DMS 273 (cell line): ENCODE data around the gene CSE1L.
"Not testable (repeated sequence)": the region's sequence is repeated elsewhere in the genome, so short reads cannot be mapped to it uniquely, and the experiment has no call there.

Experiments
- DNase-seq: peaks from one replicate; lab custom pipeline; 2025; ENCODE audit not compliant: unreplicated experiment; lab: John Stamatoyannopoulos, UW

Gene CSE1L

DNA sequence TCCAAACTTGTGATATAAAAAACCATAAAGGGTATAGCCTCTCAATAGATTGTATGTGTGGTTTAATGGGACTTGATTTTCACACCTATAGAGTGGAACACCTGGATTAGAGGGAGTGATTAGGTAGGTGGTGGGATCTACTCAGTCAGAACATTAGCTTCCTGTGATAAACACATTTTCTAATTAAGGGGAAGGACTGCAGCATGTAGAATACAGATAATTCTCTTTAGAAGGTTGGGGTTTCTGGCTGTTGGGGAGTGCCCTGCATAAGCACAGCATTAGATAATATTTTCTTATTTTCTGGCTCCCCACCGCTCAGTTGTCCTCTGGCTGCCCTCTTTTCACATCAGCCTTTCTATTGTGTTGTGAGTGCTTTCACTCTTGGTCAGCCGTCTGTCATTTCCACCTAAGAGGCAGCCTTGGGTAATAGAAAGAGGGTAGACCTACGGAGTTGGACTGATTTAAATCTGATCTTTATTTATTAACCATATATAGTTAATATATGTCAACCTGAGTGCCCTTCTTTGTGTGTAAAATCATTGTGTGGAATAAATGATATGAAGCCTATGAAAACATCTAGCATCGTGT is 8.0 kb downstream of the CSE1L start:
- no peak for DNase-seq

DNA sequence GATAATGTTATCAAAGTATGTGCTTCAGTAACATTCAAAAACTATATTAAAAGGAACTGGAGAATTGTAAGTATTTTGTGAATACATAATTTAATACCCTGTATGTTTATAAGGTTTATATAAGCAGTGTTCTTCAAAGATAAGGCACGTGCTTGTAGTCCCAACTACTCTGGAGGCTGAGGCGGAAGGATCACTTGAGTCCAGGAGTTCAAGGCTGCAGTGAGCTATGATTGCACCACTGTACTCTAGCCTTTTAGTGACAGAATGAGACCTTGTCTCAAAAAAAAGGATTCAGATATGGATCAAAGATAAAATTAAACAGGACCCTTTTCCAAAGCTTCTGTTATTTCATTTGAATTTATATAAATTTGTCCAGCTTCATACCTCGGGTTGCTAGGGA is 17.2 kb downstream of the CSE1L start:
- DNase-seq = no peak

DNA sequence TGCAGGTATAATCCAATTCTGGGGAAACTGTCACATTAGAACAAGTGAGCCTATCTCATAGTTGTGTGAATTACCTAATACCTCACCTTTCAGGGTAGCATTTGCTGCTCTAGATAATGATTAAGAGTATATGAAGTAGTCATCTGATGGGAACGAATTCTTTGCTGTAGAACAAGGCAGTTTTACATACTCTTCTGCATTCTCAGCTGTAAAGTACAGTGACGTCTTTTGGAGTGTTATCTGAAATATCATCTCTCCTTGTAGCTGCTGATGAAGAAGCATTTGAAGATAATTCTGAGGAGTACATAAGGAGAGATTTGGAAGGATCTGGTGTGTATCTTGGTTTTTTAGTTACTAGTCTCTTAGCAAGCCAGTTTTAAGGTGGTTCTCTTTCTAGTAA is 28.4 kb downstream of the CSE1L start:
- DNase-seq = no peak

DNA sequence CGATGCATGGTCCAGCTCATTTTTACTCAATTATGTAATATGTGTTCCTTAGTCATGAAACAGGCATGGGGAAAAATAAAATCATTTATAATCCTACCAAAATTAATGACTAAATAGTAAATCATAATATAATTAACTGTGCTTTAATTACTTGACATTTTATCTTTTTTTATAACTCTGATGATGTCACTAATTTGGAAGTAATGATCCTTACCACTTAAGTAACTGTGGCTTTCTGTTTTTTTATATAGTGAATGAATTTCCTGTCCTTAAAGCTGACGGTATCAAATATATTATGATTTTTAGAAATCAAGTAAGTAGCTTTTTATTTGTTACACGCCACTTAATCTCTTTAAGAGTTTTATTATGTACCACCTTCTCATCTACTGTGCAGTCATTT is 32.2 kb downstream of the CSE1L start:
- DNase-seq = no peak

DNA sequence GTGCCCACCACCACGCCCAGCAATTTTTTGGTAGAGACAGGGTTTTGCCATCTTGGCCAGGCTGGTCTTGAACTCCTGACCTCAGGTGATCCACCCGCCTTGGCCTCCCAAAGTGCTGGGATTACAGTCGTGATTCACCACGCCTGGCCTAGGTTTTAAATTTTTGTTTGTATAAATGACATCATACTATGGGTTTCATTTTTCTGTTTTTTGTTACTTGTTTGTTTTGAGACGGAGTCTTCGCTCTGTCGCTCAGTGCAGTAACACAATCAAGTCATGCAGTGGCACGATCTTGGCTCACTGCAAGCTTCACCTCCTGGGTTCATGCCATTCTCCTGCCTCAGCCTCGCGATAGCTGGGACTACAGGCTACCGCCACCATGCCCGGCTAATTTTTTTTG is 36.2 kb downstream of the CSE1L start:
- DNase-seq = not testable (repeated sequence)

DNA sequence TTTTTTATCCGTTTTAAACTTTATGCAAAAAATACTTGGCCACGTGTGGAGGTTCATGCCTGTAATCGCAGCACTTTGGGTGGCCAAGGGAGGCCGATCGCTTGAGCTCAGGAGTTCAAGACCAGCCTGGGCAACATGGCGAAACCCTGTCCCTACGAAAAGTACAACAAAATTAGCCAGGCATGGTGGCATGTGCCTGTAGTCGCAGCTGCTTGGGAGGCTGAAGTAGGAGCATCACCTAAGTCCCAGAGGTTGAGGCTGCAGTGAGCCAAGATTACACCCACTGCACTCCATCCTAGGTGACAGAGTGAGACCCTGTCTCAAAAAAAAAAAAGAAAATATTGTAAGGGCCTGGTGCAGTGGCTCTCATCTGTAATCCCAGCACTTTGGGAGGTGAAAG is 45.0 kb downstream of the CSE1L start:
- no peak for DNase-seq

DNA sequence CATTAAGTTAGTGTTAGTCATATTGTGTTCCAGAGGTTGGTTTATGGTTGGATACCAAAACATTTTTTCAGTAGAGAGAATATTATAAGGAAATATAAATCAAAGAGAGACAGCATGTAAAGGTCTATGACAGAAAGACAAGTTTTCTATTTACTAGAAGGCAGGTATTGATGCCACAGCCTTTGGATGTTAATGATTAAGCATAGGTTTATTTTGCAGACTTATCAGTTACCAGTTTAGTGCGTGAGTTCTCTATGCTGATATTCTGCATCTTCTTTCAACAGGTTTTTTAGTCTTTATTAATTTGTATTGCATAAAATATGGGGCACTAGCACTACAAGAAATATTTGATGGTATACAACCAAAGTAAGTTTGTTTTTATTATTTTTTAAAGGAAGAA is 45.6 kb downstream of the CSE1L start:
- DNase-seq = no peak

DNA sequence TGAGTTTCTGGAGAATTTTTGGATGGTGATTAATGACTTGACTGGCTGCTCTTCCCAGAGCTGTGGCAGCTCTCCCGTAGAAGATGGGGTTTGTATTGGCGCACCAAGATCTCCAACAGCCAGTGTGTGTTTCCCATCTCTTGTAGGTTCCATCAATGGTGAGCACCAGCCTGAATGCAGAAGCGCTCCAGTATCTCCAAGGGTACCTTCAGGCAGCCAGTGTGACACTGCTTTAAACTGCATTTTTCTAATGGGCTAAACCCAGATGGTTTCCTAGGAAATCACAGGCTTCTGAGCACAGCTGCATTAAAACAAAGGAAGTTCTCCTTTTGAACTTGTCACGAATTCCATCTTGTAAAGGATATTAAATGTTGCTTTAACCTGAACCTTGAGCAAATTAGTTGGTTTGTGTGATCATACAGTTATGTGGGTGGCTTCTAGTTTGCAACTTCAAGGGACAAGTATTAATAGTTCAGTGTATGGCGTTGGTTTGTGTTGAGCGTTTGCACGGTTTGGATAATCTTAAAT is 50.2 kb downstream of the CSE1L start:
- no peak for DNase-seq

DNA sequence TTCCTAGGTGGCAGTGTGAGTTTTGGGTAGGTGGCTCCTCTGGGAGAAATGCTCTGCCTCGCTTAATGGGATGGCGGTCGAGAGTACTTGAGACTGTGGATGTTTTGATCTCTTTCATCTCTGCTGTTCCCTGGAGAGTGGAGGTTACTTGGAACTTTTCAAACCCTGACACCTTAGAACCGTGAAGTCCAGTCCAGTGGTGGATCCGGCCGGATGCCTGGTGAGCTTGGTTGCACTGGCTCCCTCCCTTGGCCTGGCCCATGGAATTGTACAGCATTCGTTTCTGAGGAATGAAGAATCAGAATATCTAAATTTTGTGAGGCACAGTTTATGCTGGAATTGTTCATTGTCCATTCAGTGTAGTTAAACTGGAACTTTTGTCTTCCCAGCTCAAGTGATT is 51.0 kb downstream of the CSE1L start:
- DNase-seq = no peak

DNA sequence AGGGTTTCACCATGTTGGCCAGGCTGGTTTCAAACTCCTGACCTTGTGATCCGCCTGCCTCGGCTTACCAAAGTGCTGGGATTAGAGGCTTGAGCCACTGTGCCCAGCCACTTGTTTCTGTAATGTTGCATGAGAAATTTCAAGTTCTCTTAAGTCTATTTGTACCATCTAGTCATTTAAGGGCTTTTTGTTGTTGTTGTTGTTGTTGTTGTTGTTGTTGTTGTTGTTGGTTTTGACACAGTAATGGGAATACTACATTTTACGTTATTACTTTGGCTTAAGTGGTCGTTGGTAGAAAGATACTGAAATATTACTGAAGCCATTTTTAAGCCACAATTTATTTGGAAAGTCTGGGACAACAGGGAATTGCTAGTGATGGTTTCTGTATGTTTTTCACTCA is 52.0 kb downstream of the CSE1L start:
- DNase-seq = no peak

DNA sequence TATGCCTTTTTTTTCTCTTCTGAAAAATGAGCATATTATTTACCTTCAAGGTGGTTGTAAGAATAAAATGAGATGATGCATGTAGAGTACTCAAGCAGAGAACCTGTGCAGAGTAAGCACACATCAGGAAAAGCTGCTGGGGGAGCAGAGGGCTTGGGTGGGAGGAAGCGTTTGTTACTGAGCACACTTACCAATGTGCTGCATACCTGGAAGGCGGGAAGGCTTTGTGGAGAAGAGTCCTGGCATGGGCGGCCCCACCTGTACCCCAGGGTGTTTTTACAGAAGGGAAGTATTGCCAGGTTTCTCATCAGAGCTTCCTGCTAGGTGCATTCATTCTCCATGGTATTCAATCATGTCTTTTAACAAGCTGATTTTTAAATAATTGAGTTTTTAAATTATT is 52.9 kb downstream of the CSE1L start:
- DNase-seq = no peak

DNA sequence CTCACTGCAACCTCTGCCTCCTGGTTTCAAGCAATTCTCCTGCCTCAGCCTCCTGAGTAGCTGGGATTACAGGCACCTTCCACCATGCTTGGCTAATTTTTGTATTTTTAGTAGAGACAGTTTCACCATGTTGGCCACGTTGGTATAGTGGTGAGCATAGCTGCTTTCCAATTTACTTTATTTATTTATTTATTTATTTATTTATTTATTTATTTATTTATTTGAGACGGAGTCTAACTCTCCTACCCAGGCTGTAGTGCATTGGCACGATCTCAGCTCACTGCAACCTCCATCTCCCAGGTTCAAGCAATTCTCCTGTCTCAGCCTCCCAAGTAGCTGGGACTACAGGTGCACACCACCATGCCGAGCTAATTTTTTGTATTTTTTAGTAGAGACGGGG is 54.2 kb downstream of the CSE1L start:
- DNase-seq = not testable (repeated sequence)

DNA sequence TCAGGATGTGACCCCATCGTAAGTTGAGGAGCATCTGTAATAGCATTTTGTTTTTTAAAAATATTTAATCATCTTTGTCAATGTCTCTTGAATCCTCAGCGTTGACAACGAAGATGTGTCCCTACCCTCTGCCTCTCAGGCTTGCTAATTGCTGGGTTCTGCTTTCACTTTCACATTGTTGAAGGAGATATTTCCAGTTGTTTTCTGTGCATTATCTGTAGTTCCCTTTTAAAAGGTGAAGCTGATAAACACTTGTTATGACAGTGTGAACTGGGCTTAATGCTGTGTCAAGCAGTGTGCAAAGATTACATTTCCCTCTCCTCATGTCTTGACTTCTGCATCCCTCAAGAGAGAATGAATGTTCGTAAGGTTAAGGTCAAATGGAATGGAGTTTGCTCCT is 54.9 kb downstream of the CSE1L start:
- no peak for DNase-seq

DNA sequence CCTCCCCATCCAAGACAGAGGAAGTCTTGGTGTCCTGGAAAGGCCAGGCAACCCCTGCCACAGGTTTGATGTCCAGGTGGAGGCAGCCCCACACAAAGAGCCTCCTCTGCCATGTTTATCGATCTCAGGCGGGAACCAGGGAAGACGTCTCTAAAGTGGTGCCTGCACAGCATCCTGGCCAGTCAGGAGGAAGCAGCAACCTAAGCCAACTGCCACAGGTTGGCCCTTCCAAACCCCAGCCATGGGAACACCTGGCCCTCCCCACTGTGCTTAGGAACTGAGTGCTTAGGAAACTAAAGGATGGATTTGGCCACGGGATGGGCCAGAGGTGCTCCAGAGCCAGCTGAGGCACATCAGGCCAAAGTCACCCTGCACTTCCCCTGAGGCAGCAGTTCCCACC is 56.9 kb downstream of the CSE1L start:
- no peak for DNase-seq

DNA sequence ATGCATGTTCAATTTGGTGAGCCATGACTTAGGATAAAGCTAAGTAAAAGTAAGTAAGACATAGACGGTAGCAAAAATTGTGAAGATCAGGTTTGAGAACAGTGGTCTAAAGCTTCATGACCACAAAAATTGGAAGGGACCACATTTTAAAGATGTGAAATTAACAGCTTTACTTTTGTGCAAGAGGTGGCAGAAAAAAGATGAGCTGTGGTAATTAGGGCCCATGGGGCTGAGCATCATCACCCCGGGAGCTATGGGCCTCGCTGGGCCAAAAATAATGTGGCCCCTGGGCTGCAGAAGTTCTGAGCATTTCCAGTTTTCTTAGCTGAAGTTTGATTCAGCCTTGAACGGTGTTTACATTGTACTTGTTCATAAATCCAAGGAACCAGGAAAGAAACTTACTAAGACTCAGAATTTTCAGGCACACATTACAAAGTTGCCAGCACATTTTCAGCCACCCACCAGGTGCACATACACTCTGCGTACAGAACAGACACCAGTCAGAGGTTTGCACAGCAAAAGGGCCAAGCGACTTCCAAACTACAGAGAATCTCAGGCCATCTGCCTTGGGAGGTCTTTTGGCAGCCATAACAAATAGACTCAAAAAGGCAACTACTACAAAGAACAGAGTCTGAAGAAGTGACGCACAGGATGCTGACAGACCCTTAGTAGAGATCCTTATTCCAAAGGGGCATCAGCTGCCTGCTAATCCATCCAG is 57.7 kb downstream of the CSE1L start:
- peak; percentile 47 for DNase-seq

DNA sequence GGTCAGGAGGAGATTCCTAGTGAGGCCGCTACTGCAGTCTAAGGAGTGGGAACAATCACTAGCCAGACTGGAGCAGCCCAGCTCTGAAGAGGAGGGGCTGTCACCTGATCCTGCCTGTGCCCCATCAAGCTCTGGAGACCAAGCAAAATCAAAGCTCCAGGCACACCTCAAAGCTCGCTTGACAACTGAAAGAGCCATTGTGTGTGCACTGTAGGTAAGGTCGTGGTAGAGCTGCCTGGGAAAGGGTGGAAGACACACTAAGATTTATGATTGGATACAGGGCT is 58.2 kb downstream of the CSE1L start:
- peak; percentile 47 for DNase-seq

DNA sequence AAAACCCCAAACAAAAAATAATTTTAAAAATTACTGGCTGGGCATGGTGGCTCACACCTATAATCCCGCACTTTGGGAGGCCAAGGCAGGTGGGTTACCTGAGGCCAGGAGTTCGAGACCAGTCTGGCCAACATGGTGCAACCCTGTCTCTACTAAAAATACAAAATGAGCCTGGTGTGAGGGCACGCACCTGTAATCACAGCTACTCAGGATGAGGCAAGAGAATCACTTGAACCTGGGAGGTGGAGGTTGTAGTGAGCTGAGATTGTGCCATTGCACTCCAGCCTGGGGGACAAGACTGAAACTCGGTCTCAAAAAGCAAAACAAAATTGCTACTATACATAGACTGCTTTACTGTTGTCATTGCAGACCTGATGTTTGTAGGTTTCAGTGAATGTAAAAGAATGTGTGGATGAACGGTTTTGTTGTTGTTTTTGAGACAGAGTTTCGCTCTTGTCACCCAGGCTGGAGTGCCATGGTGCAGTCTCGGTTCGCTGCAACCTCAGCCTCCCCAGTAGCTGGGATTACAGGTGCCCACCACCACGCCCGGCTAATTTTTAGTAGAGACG is 59.0 kb downstream of the CSE1L start:
- not testable (repeated sequence) for DNase-seq

DNA sequence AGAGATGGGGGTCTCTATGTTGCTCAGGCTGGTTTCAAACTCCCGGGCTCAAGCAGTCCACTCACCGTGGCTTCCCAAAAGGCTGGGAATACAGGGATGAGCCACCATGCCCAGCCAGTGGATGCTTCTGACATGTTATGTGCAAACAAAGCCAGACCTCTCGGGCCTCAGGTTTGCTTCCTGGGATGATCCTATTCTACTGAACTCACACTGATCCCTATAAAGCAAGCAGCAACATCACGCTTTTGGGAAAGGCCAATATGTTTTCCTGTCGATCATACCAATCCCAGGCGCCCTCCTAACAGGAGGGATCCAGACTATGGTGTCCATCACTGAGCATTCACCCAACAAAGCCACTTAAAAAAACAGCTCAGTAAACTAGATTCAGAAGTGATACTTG is 60.2 kb downstream of the CSE1L start:
- no peak for DNase-seq

DNA sequence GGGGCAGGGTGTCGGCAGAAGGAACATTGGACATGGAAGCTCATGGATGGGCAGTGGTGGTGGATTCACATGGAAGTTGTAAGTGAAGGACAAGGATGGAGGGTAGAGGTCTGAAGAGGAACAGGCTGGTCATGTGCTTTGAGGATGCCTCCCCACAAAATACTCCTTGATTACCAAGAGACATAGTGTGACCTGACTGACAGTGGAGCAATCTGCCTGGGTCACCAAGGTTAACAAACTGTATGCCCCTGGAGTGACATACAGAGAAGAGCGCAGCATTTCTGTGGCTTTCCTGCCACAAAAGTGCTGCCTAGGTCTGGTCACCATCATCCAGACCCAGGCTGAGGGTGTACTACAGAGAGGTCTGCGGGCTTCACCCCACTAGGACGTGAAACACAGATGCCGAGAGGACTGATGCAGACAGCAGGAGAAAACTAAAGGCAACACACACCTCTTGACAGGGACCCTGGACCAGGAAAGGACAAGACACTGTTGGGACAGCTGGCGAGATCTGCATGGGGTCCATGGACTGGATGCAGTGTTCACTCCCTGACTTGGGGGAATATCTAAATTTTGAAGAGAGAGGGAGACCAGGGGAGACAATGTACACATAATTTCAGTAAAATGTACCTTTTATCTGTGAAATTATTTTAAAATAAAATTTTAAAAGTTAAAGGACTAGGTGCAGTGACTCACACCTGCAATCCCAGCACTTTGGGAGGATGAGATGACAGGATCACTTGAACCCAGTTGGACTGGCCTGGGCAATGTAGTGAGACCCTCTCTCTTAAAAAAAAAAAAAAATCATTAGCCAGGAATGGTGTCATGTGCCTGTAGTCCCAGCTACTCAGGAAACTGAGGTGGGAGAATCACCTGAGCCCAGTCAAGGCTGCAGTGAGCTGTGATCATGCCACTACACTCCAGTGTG is 64.9 kb downstream of the CSE1L start:
- DNase-seq = peak; percentile 21

DNA sequence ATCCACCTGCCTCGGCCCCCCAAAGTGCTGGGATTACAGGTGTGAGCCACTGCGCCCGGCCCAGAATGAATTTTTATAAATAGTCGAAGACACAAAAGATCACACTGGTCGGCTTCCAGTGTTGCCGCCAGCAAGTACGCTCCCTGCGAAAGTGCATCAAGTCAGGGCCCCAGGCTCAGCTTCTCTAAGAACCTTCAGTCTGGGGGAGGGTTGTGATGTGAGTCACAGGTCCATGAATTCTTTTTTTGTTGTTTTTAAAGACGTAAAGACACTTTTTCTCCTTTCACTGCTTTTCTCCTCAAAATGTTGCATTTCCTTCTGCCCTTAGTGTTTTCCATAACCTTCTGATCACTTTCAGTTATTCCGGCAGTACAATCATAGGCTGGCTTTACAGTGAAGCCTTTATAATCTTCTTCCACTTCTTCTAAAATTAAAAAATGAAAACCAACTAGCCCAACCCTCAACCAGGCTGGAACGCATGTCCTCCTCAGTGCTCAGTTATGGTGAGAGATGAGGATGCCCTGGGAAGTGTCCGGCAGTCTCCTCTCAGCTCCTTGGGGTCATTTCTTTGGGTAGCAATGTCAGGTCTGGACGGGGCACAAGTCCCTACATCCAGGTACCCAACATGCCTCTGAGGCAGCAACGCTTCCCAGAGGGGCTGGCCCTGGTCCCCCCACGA is 66.6 kb downstream of the CSE1L start:
- no peak for DNase-seq

DNA sequence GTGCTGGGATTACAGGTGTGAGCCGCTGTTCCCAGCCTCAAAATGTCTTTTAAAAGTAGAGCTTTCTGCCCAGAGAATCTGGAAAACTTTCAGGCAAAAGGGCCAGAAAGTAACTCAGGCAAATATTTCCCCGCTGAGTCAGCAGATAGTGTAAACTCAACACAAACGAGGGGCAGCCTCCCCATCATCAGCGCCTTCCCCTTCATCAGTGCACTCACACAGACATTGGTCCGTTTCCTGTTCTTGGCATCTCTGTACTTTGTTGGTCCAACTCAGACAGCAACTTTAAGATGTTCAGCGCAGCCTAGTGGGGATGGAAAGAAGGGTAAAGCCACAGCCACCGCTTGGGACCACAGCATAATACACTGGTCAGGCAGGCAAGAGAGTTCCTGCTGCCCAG is 69.5 kb downstream of the CSE1L start:
- DNase-seq = peak; percentile 11
